Kidney epithelial cell (primary cell): ENCODE measurements around the gene PLEKHM3. TPM values are rescaled to one million over a fixed set of nuclear protein-coding genes. Genes with fewer than 3 reads are reported as not detected.

Experiments used
- DNase-seq: peaks from one replicate; pipeline ENCODE4 v3.0.0-alpha.2; 2010; ENCODE audit warnings: low read depth
- H3K27me3 ChIP-seq: 2 replicates; pipeline ENCODE4 v1.6.0; 2011; ENCODE audit warnings: low read length; ENCODE audit not compliant: control insufficient read depth, insufficient read depth
- H3K36me3 ChIP-seq: 2 replicates; pipeline ENCODE4 v1.5.1; 2011; ENCODE audit warnings: low read length; ENCODE audit not compliant: control insufficient read depth, insufficient read depth
- H3K4me3 ChIP-seq: 2 replicates; pipeline ENCODE4 v1.5.1; 2011; ENCODE audit warnings: low read depth, mild to moderate bottlenecking, control low read depth, low read length
- total RNA-seq: library from RNA; depleted of rRNA; stranded (reverse); fragments of >200 nt; gene quantifications from 2 replicates; pipeline ENCODE4 v1.2.3, GENCODE V29; 2015
- TF ChIP-seq, protein P1 (sequence below): IDR thresholded peaks from 2 replicates; pipeline ENCODE4 v1.5.1; 2011; ENCODE audit warnings: mild to moderate bottlenecking, moderate library complexity, low read length, control low read depth, inconsistent platforms; ENCODE audit not compliant: insufficient read depth, poor library complexity, severe bottlenecking

Gene PLEKHM3
- total RNA-seq, 1 donor from 2014 or later: 6.3 TPM

DNA sequence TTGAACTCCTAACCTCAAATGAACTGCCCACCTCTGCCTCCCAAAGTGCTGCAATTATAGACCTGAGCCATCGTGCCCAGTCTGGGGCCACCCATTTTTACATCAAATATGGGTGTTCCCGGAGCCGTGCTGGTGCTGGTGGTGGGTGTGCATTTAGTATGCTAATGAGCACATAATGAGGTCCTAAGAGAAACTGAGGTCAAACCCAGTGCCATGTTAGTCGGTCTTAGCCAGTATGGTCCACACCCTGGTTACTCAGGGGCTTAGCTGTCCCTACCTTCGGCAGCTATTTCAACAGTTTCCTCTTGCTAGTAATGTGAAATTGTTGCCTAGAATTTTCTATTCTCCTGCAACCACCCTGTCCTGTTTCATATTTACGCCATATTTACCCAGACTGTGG is 217.2 kb downstream of the PLEKHM3 start:
- no peak for DNase-seq
- TF ChIP-seq, protein P1, sequence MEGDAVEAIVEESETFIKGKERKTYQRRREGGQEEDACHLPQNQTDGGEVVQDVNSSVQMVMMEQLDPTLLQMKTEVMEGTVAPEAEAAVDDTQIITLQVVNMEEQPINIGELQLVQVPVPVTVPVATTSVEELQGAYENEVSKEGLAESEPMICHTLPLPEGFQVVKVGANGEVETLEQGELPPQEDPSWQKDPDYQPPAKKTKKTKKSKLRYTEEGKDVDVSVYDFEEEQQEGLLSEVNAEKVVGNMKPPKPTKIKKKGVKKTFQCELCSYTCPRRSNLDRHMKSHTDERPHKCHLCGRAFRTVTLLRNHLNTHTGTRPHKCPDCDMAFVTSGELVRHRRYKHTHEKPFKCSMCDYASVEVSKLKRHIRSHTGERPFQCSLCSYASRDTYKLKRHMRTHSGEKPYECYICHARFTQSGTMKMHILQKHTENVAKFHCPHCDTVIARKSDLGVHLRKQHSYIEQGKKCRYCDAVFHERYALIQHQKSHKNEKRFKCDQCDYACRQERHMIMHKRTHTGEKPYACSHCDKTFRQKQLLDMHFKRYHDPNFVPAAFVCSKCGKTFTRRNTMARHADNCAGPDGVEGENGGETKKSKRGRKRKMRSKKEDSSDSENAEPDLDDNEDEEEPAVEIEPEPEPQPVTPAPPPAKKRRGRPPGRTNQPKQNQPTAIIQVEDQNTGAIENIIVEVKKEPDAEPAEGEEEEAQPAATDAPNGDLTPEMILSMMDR: no peak
- no peak overlapping the region for H3K4me3 ChIP-seq

DNA sequence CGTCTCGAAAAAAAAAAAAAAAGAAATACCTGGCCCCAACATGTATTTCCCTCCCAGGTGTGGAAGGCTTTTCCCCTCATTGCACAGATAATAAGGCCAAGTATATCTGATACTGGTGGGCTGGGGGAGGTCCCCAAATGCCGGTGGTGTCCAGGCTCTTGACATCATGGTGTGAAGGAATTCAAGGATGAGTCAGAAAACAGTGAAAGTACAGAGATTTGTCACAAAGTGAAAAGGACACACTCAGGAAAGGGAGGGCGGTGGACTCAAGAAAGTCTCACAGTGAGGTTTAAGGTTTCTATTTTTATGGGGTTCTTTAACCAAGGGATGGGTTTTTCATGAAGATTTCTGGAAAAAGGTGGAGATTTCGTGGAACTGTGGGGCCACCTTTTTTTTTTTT is 217.8 kb downstream of the PLEKHM3 start:
- Histone ChIP-seq H3K27me3 (no peaks in the 10 kb centered on the region), H3K4me3 (no peak overlapping the region), H3K36me3 (no peaks in the 10 kb centered on the region)
- TF ChIP-seq, protein P1: no peak
- DNase-seq: no peak

More for the DNA sequence above, 217.2 kb downstream of the PLEKHM3 start:
- H3K36me3 ChIP-seq: no peaks in the 10 kb centered on the region
- no peaks in the 10 kb centered on the region for H3K27me3 ChIP-seq

DNA sequence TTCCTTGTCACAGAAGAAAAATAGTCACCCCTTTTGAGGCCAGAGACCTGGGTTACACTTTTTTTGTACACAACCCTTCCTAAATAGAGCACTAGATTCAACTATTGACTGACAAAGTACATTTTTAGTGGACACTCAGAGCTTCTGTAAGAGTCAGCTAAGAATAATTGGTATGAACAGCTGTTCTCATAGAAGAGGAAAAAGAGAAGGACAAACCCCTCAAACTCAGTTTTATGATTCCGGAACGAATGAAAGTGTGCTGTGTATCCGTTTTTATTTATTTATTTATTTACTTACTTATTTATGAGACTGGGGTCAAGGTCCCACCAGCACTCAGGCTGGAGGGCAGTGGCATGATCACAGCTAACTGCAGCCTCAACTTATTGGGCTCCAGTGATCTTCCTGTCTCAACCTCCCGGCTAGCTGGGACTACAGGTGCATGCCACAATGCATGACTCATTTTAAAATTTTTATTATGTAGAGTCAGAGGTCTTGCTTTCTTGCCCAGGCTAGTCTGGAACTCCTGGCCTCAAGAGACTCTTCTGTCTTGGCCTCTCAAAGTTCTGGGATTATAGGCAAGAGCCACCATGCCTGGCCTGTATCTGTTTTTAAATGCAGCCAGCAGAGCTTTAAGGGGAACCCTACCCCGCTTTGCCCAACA is 219.6 kb downstream of the PLEKHM3 start:
- no peak overlapping the region for H3K4me3 ChIP-seq
- no peaks in the 10 kb centered on the region for H3K36me3 ChIP-seq
- TF ChIP-seq, protein P1: no peak
- no peaks in the 10 kb centered on the region for H3K27me3 ChIP-seq
- no peak for DNase-seq

DNA sequence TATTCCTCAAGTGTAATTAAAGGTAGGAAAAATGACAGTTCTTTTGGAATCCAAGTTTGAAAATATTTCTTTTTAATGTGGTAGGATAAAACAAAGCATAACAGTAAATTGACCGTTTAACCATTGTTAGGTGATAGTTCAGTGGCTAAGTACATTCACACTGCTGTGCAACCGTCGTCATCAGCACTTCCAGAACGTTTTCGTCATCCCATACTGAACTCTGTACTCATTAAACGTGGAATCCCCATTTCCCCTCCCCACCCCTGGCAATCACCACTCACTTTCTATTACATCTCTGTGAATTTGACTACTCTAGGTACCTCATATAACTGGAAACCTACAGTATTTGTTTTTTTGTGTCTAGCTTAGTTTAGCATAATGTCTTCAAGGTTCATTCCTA is 222.7 kb downstream of the PLEKHM3 start:
- H3K4me3 ChIP-seq: no peak overlapping the region
- TF ChIP-seq, protein P1: no peak
- no peaks in the 10 kb centered on the region for H3K27me3 ChIP-seq
- no peak for DNase-seq
- no peaks in the 10 kb centered on the region for H3K36me3 ChIP-seq

DNA sequence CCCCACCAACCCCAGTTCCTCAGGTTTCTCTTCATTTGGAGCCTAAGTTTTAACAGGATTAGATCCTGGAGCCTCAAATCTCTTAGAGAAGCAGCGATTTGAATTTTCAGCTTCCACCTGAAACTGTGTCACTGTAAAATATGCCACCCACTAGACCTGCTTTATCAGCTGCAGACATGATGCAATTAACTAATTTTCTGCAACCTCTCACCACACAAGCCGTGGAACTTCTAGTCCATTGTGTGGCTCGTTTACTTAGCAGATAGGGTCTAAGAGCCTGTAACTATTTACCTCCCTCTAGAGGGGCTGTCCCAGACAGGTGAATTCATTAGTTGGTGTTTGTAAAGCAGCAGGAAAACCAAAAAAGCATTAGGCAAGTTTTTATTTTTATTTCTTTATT is 224.1 kb downstream of the PLEKHM3 start:
- no peaks in the 10 kb centered on the region for H3K36me3 ChIP-seq
- TF ChIP-seq, protein P1: no peak
- no peaks in the 10 kb centered on the region for H3K27me3 ChIP-seq
- DNase-seq: no peak
- H3K4me3 ChIP-seq: no peak overlapping the region

DNA sequence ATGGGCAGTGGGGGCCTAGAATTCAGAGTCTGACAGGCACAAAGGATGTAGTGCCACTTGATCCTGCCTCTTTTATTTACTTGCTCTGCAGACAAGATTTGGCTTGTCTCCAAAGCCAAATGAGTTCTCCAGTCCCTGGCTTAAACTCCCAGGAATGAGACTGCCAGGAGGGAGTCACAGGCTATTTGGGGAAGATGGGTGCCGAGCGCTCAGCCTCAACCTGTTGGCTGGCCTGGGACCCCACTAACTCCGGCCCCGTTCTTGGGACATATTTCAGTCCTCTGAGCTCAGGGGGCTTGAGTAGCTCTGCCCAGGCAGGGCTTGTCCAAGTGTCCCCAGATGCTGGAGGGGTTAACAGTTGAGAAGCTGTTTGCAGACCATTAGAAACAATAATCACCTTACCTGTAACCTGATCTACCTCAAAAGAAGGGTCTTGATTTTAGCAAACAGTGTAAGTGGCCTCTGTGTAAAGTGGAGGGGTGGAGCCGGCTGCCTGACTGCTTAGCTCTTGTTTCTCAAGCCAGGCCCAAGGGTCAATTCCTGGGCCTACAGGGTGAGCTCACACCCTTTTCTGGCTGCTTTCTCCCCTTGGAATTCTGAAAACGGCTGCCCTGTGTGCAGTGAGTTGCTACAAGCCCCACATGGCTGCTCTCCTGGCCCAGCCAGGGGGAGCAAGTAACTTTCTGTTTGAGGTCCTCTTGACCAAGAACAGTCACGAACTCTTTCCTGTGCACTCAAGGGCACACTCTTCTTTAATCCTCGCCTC is 228.6 kb downstream of the PLEKHM3 start:
- H3K36me3 ChIP-seq: no peaks in the 10 kb centered on the region
- no peak overlapping the region for H3K4me3 ChIP-seq
- DNase-seq: no peak
- TF ChIP-seq, protein P1: no peak
- no peaks in the 10 kb centered on the region for H3K27me3 ChIP-seq
